HUES6 (cell line): ENCODE measurements around the gene RTL1.

Source experiments
- H3K27ac ChIP-seq: 2 replicates; pipeline ENCODE4 v1.7.0; 2013; ENCODE audit warnings: low read depth, mild to moderate bottlenecking, low read length, inconsistent platforms
- H3K27me3 ChIP-seq: 2 replicates; pipeline ENCODE4 v1.6.1; 2013; ENCODE audit warnings: low read length; ENCODE audit not compliant: control insufficient read depth, insufficient read depth
- H3K36me3 ChIP-seq: 2 replicates; pipeline ENCODE4 v1.6.1; 2013; ENCODE audit warnings: low read length; ENCODE audit not compliant: control insufficient read depth, insufficient read depth
- H3K4me1 ChIP-seq: 2 replicates; pipeline ENCODE4 v1.6.1; 2013; ENCODE audit warnings: low read length; ENCODE audit not compliant: control insufficient read depth, insufficient read depth
- H3K4me3 ChIP-seq: 2 replicates; pipeline ENCODE4 v1.5.1; 2013; ENCODE audit warnings: low read depth, low read length
- H3K9ac ChIP-seq: one replicate; pipeline ENCODE4 v1.6.1; 2013; ENCODE audit warnings: mild to moderate bottlenecking, low read length
- H3K9me3 ChIP-seq: 2 replicates; pipeline ENCODE4 v1.6.1; 2013; ENCODE audit warnings: low read depth, low read length; ENCODE audit not compliant: control insufficient read depth, insufficient read depth

RTL1 gene

GRCh38 chr14:100903672-100904185 is at the start of gene RTL1:
Gene RTL1 (minus strand): TSS chr14:100903722. CDS start chr14:100884788, 18,934 bp downstream.
- H3K27ac ChIP-seq: no peak within 1 kb of the TSS
- peak within 1 kb of the TSS; percentile 59 for H3K4me3 ChIP-seq
- peaks cover 34% of the 10 kb centered on the region for H3K4me1 ChIP-seq
- H3K9me3 ChIP-seq: no peaks in the 10 kb centered on the region
- H3K27me3 ChIP-seq: peaks cover 60% of the 10 kb centered on the region
- H3K9ac ChIP-seq: peak within 1 kb of the TSS; percentile 36
- H3K36me3 ChIP-seq: peaks cover 16% of the 10 kb centered on the region; the same call in 1 of the 2 replicates

GRCh38 chr14:100950024-100950423 is 46.5 kb upstream of the RTL1 start:
- Histone ChIP-seq H3K36me3 (peaks cover 8% of the 10 kb centered on the region; the same call in 1 of the 2 replicates), H3K9me3 (no peaks in the 10 kb centered on the region), H3K9ac (no peak overlapping the region), H3K4me1 (no peaks in the 10 kb centered on the region), H3K4me3 (no peak overlapping the region), H3K27ac (no peak overlapping the region), H3K27me3 (no peaks in the 10 kb centered on the region)

GRCh38 chr14:100944052-100944451 is 40.5 kb upstream of the RTL1 start:
- Histone ChIP-seq H3K36me3 (no peaks in the 10 kb centered on the region; the same call in 1 of the 2 replicates), H3K9ac (no peak overlapping the region), H3K4me3 (no peak overlapping the region), H3K27me3 (no peaks in the 10 kb centered on the region), H3K27ac (no peak overlapping the region), H3K9me3 (no peaks in the 10 kb centered on the region), H3K4me1 (no peaks in the 10 kb centered on the region)

GRCh38 chr14:100930270-100930669 is 26.7 kb upstream of the RTL1 start:
- no peak overlapping the region for H3K27ac ChIP-seq
- no peaks in the 10 kb centered on the region for H3K27me3 ChIP-seq
- H3K36me3 ChIP-seq: no peaks in the 10 kb centered on the region
- no peak overlapping the region for H3K4me3 ChIP-seq
- H3K9me3 ChIP-seq: no peaks in the 10 kb centered on the region; the same call in 1 of the 2 replicates
- no peaks in the 10 kb centered on the region for H3K4me1 ChIP-seq
- no peak overlapping the region for H3K9ac ChIP-seq

- Histone ChIP-seq H3K4me1 (no peaks in the 10 kb centered on the region), H3K36me3 (peaks cover 16% of the 10 kb centered on the region; the same call in 1 of the 2 replicates), H3K27ac (no peak overlapping the region), H3K9ac (no peak overlapping the region), H3K4me3 (no peak overlapping the region), H3K27me3 (no peaks in the 10 kb centered on the region), H3K9me3 (no peaks in the 10 kb centered on the region)
These were observed 12.0 kb upstream of the RTL1 start for GRCh38 chr14:100915560-100915959.

- Histone ChIP-seq H3K36me3 (peaks cover 20% of the 10 kb centered on the region; the same call in 1 of the 2 replicates), H3K27me3 (no peaks in the 10 kb centered on the region), H3K4me1 (no peaks in the 10 kb centered on the region), H3K27ac (no peak overlapping the region), H3K9ac (no peak overlapping the region), H3K4me3 (no peak overlapping the region), H3K9me3 (0 out of 2 replicates have a peak, but pooled peaks cover 2% of the 10 kb centered on the region)
These were observed 11.1 kb upstream of the RTL1 start for GRCh38 chr14:100914597-100915021.

- H3K9ac ChIP-seq: no peak overlapping the region
- H3K9me3 ChIP-seq: 0 out of 2 replicates have a peak, but pooled peaks cover 5% of the 10 kb centered on the region
- H3K4me1 ChIP-seq: no peaks in the 10 kb centered on the region
- no peak overlapping the region for H3K27ac ChIP-seq
- no peak overlapping the region for H3K4me3 ChIP-seq
- H3K27me3 ChIP-seq: peaks cover 7% of the 10 kb centered on the region; the same call in 1 of the 2 replicates
- H3K36me3 ChIP-seq: peaks cover 31% of the 10 kb centered on the region; the same call in 1 of the 2 replicates
These were observed 8.3 kb upstream of the RTL1 start for GRCh38 chr14:100911665-100912316.

- Histone ChIP-seq H3K9ac (no peak overlapping the region), H3K36me3 (peaks cover 31% of the 10 kb centered on the region; the same call in 1 of the 2 replicates), H3K27me3 (peaks cover 14% of the 10 kb centered on the region; the same call in 1 of the 2 replicates), H3K4me3 (no peak overlapping the region), H3K9me3 (0 out of 2 replicates have a peak, but pooled peaks cover 5% of the 10 kb centered on the region), H3K27ac (no peak overlapping the region), H3K4me1 (no peaks in the 10 kb centered on the region)
These were observed 7.6 kb upstream of the RTL1 start for GRCh38 chr14:100910888-100911664.

- Histone ChIP-seq H3K9me3 (0 out of 2 replicates have a peak, but pooled peaks cover 5% of the 10 kb centered on the region), H3K27me3 (peaks cover 29% of the 10 kb centered on the region), H3K36me3 (peaks cover 20% of the 10 kb centered on the region; the same call in 1 of the 2 replicates), H3K27ac (no peak overlapping the region), H3K4me1 (peaks cover 4% of the 10 kb centered on the region; the same call in 1 of the 2 replicates), H3K4me3 (no peak overlapping the region), H3K9ac (no peak overlapping the region)
These were observed 5.9 kb upstream of the RTL1 start for GRCh38 chr14:100909439-100909838.

GRCh38 chr14:100907240-100907639 is 3.7 kb upstream of the RTL1 start:
- H3K27me3 ChIP-seq: peaks cover 49% of the 10 kb centered on the region

More at GRCh38 chr14:100907240-100907639, 3.7 kb upstream of the RTL1 start:
- Histone ChIP-seq H3K27ac (no peak overlapping the region), H3K4me3 (no peak overlapping the region), H3K4me1 (peaks cover 14% of the 10 kb centered on the region), H3K9me3 (0 out of 2 replicates have a peak, but pooled peaks cover 5% of the 10 kb centered on the region), H3K36me3 (peaks cover 15% of the 10 kb centered on the region; the same call in 1 of the 2 replicates), H3K9ac (no peak overlapping the region)
